Measurements from ENCODE around the gene B3GALT4.

B3GALT4 gene

GRCh38 chr6:33315793-33316602 lies 39.1 kb downstream of the B3GALT4 start:
- no peak for DNase-seq (ENCODE audit: low read depth in 2 of 2)

- DNase-seq (ENCODE audit: low read depth in 2 of 2): no peak
Measured at GRCh38 chr6:33316603-33317418, 39.9 kb downstream of the B3GALT4 start.

- peak in 1 of 2 donors; percentile 23 for DNase-seq (ENCODE audit: low read depth in 2 of 2)
Measured at GRCh38 chr6:33317419-33317668, 40.4 kb downstream of the B3GALT4 start.

- DNase-seq (ENCODE audit: low read depth in 2 of 2): peak; percentile 88 to 89
Measured at GRCh38 chr6:33317669-33318425, 40.9 kb downstream of the B3GALT4 start, which contains the start of gene ZBTB22. TSS of gene ZBTB22 (minus strand) at chr6:33317744. CDS start at chr6:33316916, 828 bp downstream.

GRCh38 chr6:33318426-33319073 lies 41.6 kb downstream of the B3GALT4 start:
- DNase-seq (ENCODE audit: low read depth in 2 of 2): no peak

GRCh38 chr6:33319939-33320314 lies 43.0 kb downstream of the B3GALT4 start:
- DNase-seq (ENCODE audit: low read depth in 2 of 2): no peak

- DNase-seq (ENCODE audit: low read depth in 2 of 2): no peak
Measured at GRCh38 chr6:33320315-33321181, 43.6 kb downstream of the B3GALT4 start.

GRCh38 chr6:33321227-33321626 lies 44.3 kb downstream of the B3GALT4 start:
- no peak for DNase-seq (ENCODE audit: low read depth in 2 of 2)

GRCh38 chr6:33323623-33323948 lies 46.7 kb downstream of the B3GALT4 start:
- DNase-seq (ENCODE audit: low read depth in 2 of 2): no peak

GRCh38 chr6:33324125-33324524 lies 47.2 kb downstream of the B3GALT4 start:
- no peak for DNase-seq (ENCODE audit: low read depth in 2 of 2)

Measured in stimulated activated CD4-positive, alpha-beta T cell treated with anti-CD3 and anti-CD28 coated beads, Interleukin-1b, Interleukin-23, amount 100 ng/mL, for 1 hour (primary cell).